ENCODE measurements around the gene MAP3K4. TPM values are rescaled to one million over a fixed set of nuclear protein-coding genes. Genes with fewer than 3 reads are reported as not detected.

The MAP3K4 gene
- total RNA-seq, 3 donors from 2014 or later: 24.6 to 49.2 (median 45.2) TPM

GRCh38 chr6:161058741-161059140 is 67.2 kb downstream of the MAP3K4 start:
- no peaks in the 10 kb centered on the region for H3K36me3 ChIP-seq
- no peaks in the 10 kb centered on the region for H3K27me3 ChIP-seq
- no peak overlapping the region for H3K4me3 ChIP-seq
- no peak for DNase-seq (ENCODE audit: low spot score in 2 of 2)
- no peaks in the 10 kb centered on the region for H3K4me1 ChIP-seq
- intact Hi-C loops (cut with DNase I; ENCODE audit: low total_unique reads): no loop called here
- H3K9me3 ChIP-seq: no peaks in the 10 kb centered on the region
- H3K27ac ChIP-seq: no peak overlapping the region
- TF ChIP-seq POLR2AphosphoS5 (IDR thresholded peaks at IDR 0.05): no peak
- TF ChIP-seq CTCF (IDR thresholded peaks at IDR 0.05): no peak
- TF ChIP-seq POLR2A (IDR thresholded peaks at IDR 0.05): no peak

- DNase-seq (ENCODE audit: low spot score in 2 of 2): no peak
- no peaks in the 10 kb centered on the region for H3K36me3 ChIP-seq
- H3K27me3 ChIP-seq: no peaks in the 10 kb centered on the region
- intact Hi-C loops (cut with DNase I; ENCODE audit: low total_unique reads): no loop called here
- H3K4me3 ChIP-seq: no peak overlapping the region
- no peaks in the 10 kb centered on the region for H3K9me3 ChIP-seq
- H3K4me1 ChIP-seq: no peaks in the 10 kb centered on the region
- H3K27ac ChIP-seq: no peak overlapping the region
- TF ChIP-seq POLR2A (IDR thresholded peaks at IDR 0.05): no peak
- TF ChIP-seq POLR2AphosphoS5 (IDR thresholded peaks at IDR 0.05): no peak
- TF ChIP-seq CTCF (IDR thresholded peaks at IDR 0.05): no peak
These were observed 70.0 kb downstream of the MAP3K4 start for GRCh38 chr6:161061576-161061975.

GRCh38 chr6:161064915-161065314 is 73.3 kb downstream of the MAP3K4 start:
- no peak for DNase-seq (ENCODE audit: low spot score in 2 of 2)
- H3K9me3 ChIP-seq: no peaks in the 10 kb centered on the region
- no peak overlapping the region for H3K27ac ChIP-seq
- H3K27me3 ChIP-seq: no peaks in the 10 kb centered on the region
- H3K4me1 ChIP-seq: no peaks in the 10 kb centered on the region
- no peak overlapping the region for H3K4me3 ChIP-seq
- intact Hi-C loops (cut with DNase I; ENCODE audit: low total_unique reads): no loop called here
- TF ChIP-seq CTCF (IDR thresholded peaks at IDR 0.05): no peak
- TF ChIP-seq POLR2AphosphoS5 (IDR thresholded peaks at IDR 0.05): no peak
- no peak for TF ChIP-seq POLR2A (IDR thresholded peaks at IDR 0.05)
- no peaks in the 10 kb centered on the region for H3K36me3 ChIP-seq

GRCh38 chr6:161066511-161066910 is 74.9 kb downstream of the MAP3K4 start:
- TF ChIP-seq CTCF (IDR thresholded peaks at IDR 0.05): no peak
- no peak for TF ChIP-seq POLR2A (IDR thresholded peaks at IDR 0.05)
- no peak for TF ChIP-seq POLR2AphosphoS5 (IDR thresholded peaks at IDR 0.05)
- Histone ChIP-seq H3K4me3 (no peak overlapping the region), H3K27ac (no peak overlapping the region), H3K27me3 (no peaks in the 10 kb centered on the region), H3K4me1 (no peaks in the 10 kb centered on the region), H3K9me3 (no peaks in the 10 kb centered on the region), H3K36me3 (no peaks in the 10 kb centered on the region)
- intact Hi-C loops (cut with DNase I; ENCODE audit: low total_unique reads): no loop called here
- no peak for DNase-seq (ENCODE audit: low spot score in 2 of 2)

- no peak for DNase-seq (ENCODE audit: low spot score in 2 of 2)
- H3K4me3 ChIP-seq: no peak overlapping the region
- H3K36me3 ChIP-seq: no peaks in the 10 kb centered on the region
- no peak overlapping the region for H3K27ac ChIP-seq
- intact Hi-C loops (cut with DNase I; ENCODE audit: low total_unique reads): no loop called here
- H3K9me3 ChIP-seq: no peaks in the 10 kb centered on the region
- no peaks in the 10 kb centered on the region for H3K27me3 ChIP-seq
- TF ChIP-seq CTCF (IDR thresholded peaks at IDR 0.05): no peak
- TF ChIP-seq POLR2A (IDR thresholded peaks at IDR 0.05): no peak
- no peak for TF ChIP-seq POLR2AphosphoS5 (IDR thresholded peaks at IDR 0.05)
- no peaks in the 10 kb centered on the region for H3K4me1 ChIP-seq
These were observed 76.2 kb downstream of the MAP3K4 start for GRCh38 chr6:161067749-161068148.

Data from breast epithelium (tissue), 4 donors.